Neuronal stem cell (in vitro differentiated cells): Measurements from ENCODE around the gene SLC6A3.

Source experiments
- DNase-seq: peaks from one replicate; pipeline ENCODE4 v3.0.0-alpha.2; 2013; ENCODE audit warnings: low spot score
- H2AFZ ChIP-seq: one replicate; pipeline ENCODE4 v1.6.1; 2013; ENCODE audit warnings: mild to moderate bottlenecking, low read length, inconsistent platforms
- H2AK5ac ChIP-seq: 2 replicates; pipeline ENCODE4 v1.6.1; 2013; ENCODE audit warnings: low read depth, mild to moderate bottlenecking, inconsistent platforms, low read length, moderate library complexity, mixed read lengths
- H2BK120ac ChIP-seq: 2 replicates; pipeline ENCODE4 v1.6.1; 2013; ENCODE audit warnings: low read depth, mild to moderate bottlenecking, inconsistent platforms, low read length, moderate library complexity, mixed read lengths
- H2BK12ac ChIP-seq: one replicate; pipeline ENCODE4 v1.6.1; 2013; ENCODE audit warnings: low read length, inconsistent platforms
- H2BK15ac ChIP-seq: 2 replicates; pipeline ENCODE4 v1.6.1; 2013; ENCODE audit warnings: mild to moderate bottlenecking, low read length, inconsistent platforms, mixed read lengths
- H2BK5ac ChIP-seq: one replicate; pipeline ENCODE4 v1.6.1; 2013; ENCODE audit warnings: inconsistent platforms, mild to moderate bottlenecking, low read length, moderate library complexity
- H3K14ac ChIP-seq: one replicate; pipeline ENCODE4 v1.6.1; 2013; ENCODE audit warnings: low read length, inconsistent platforms
- H3K18ac ChIP-seq: 2 replicates; pipeline ENCODE4 v1.6.1; 2013; ENCODE audit warnings: low read length, inconsistent platforms
- H3K23ac ChIP-seq: 2 replicates; pipeline ENCODE4 v1.6.1; 2013; ENCODE audit warnings: low read depth, mild to moderate bottlenecking, mixed read lengths, low read length, inconsistent platforms; ENCODE audit not compliant: poor library complexity
- H3K27ac ChIP-seq: replicated peaks from 3 replicates; pipeline ENCODE4 v1.5.1; 2013; ENCODE audit warnings: low read length, inconsistent platforms
- H3K27me3 ChIP-seq, 3 experiments: 2 replicates each; pipeline ENCODE4 v1.6.1; 2013; ENCODE audit warnings: low read length in 3 of 3, mild to moderate bottlenecking in 2 of 3, inconsistent platforms in 1 of 3, low read depth in 1 of 3, mixed read lengths in 1 of 3, moderate library complexity in 1 of 3; ENCODE audit not compliant: control insufficient read depth in 3 of 3, insufficient read depth in 3 of 3
- H3K36me3 ChIP-seq, 2 donors: replicated peaks in 1 of 2; 2 replicates each; pipeline ENCODE4 v1.6.1; 2013; ENCODE audit warnings: low read length in 2 of 2; ENCODE audit not compliant: control insufficient read depth in 2 of 2, insufficient read depth in 2 of 2
- H3K4ac ChIP-seq: 2 replicates; pipeline ENCODE4 v1.6.1; 2013; ENCODE audit warnings: inconsistent platforms, mild to moderate bottlenecking, low read length, moderate library complexity
- H3K4me1 ChIP-seq, 2 donors: 1 replicate in 1 of 2; 2 replicates in 1 of 2; pipeline ENCODE4 v1.6.1; 2013; ENCODE audit warnings: low read length in 2 of 2, low read depth in 1 of 2; ENCODE audit not compliant: control insufficient read depth in 2 of 2, insufficient read depth in 1 of 2
- H3K4me2 ChIP-seq: one replicate; pipeline ENCODE4 v1.6.1; 2013; ENCODE audit warnings: mild to moderate bottlenecking, low read length, inconsistent platforms; ENCODE audit not compliant: insufficient read depth, poor library complexity, severe bottlenecking
- H3K4me3 ChIP-seq, 2 donors: 2 replicates each; pipeline ENCODE4 v1.5.1; 2013; ENCODE audit warnings: low read length in 2 of 2, mild to moderate bottlenecking in 2 of 2, inconsistent platforms in 1 of 2, moderate library complexity in 1 of 2
- H3K79me1 ChIP-seq: one replicate; pipeline ENCODE4 v1.6.1; 2013; ENCODE audit warnings: low read depth, mild to moderate bottlenecking, inconsistent platforms, low read length, moderate library complexity
- H3K9ac ChIP-seq: one replicate; pipeline ENCODE4 v1.6.1; 2013; ENCODE audit warnings: mild to moderate bottlenecking, low read depth, low read length, inconsistent platforms; ENCODE audit not compliant: poor library complexity
- H3K9me3 ChIP-seq, 2 donors: replicated peaks in 1 of 2; 2 replicates each; pipeline versions ENCODE3 to v1.6.1; 2013; ENCODE audit warnings: low read length in 2 of 2, mild to moderate bottlenecking in 2 of 2, inconsistent platforms in 1 of 2, low read depth in 1 of 2, mixed read lengths in 1 of 2, moderate library complexity in 1 of 2; ENCODE audit not compliant: control insufficient read depth in 2 of 2, insufficient read depth in 1 of 2
- H4K8ac ChIP-seq: one replicate; pipeline ENCODE4 v1.6.1; 2013; ENCODE audit warnings: low read depth, mild to moderate bottlenecking, inconsistent platforms, low read length, moderate library complexity
- H4K91ac ChIP-seq: one replicate; pipeline ENCODE4 v1.6.1; 2013; ENCODE audit warnings: low read length, low read depth, mild to moderate bottlenecking, inconsistent platforms; ENCODE audit not compliant: poor library complexity
- WGBS, 2 donors: extraction: QIAGEN DNeasy Blood & Tissue Kit; methylation state at CpG; one replicate each; pipeline ENCODE4 v1.1.7; 2013; ENCODE audit warnings: missing lambda C conversion rate in 2 of 2, mixed read lengths in 1 of 2; ENCODE audit not compliant: insufficient read length in 2 of 2, insufficient replicate concordance in 1 of 2; ENCODE audit errors: extremely low coverage in 2 of 2; 5-methylcytosine and 5-hydroxymethylcytosine counted together

SLC6A3 gene

DNA sequence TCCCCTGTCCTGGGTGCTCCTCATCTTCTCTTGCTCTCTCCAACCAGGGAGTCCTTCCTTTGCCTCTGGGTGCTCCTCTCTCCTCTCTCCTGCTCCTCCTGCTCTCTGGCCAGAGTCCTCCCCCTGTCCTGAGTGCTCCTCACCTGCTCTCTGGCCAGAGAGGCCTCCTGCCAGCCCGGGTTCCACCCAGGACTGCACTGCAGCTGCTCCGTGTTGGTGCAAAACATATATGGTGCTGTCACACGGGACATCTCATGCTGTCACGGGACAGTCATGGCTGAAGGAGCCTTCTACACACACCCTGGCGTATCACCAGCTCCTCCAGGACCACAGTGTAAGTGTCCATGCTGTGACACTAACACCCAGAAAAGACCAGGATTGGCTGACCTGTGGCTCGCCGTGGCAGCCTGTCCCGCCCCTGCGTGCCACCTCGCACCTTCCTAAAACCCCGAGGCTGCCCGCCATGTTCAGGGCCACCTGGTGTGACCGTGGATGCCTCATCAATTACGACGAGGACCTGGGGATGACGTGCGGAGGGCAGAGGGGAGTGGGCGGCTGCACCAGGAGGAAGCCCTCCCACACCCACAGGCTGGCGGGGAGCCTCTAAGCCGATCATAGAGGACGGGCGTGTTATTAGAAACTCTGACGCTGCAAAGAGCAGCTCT is 27.9 kb upstream of the SLC6A3 start:
- H2AFZ ChIP-seq = no peak overlapping the region
- no CpG with 5 or more reads among the region's 23 CpGs for whole genome bisulfite sequencing, 2 donors
- H4K8ac ChIP-seq = no peak overlapping the region
- H3K14ac ChIP-seq = peak overlapping the region; percentile 71
- no peak overlapping the region for H3K9ac ChIP-seq
- DNase-seq = no peak
- H3K4me3 ChIP-seq = no peak overlapping the region
- H2BK120ac ChIP-seq = no peak overlapping the region
- H2BK5ac ChIP-seq = peak overlapping the region; percentile 90
- no peaks in the 10 kb centered on the region for H3K9me3 ChIP-seq
- H3K4me1 ChIP-seq = peaks cover 0 to 9% of the 10 kb centered on the region in 2 donors
- no peak overlapping the region for H3K27ac ChIP-seq
- H3K36me3 ChIP-seq = peaks cover 45 to 76% of the 10 kb centered on the region in 2 donors
- no peak overlapping the region for H2BK12ac ChIP-seq
- H3K79me1 ChIP-seq = peaks cover 3% of the 10 kb centered on the region
- no peak overlapping the region for H3K4me2 ChIP-seq
- peak overlapping the region; percentile 85 for H3K23ac ChIP-seq
- H3K27me3 ChIP-seq = no peaks in the 10 kb centered on the region
- H3K4ac ChIP-seq = peak overlapping the region; percentile 37
- no peak overlapping the region for H2AK5ac ChIP-seq
- H2BK15ac ChIP-seq = no peak overlapping the region
- H3K18ac ChIP-seq = peak overlapping the region; percentile 48
- no peak overlapping the region for H4K91ac ChIP-seq

DNA sequence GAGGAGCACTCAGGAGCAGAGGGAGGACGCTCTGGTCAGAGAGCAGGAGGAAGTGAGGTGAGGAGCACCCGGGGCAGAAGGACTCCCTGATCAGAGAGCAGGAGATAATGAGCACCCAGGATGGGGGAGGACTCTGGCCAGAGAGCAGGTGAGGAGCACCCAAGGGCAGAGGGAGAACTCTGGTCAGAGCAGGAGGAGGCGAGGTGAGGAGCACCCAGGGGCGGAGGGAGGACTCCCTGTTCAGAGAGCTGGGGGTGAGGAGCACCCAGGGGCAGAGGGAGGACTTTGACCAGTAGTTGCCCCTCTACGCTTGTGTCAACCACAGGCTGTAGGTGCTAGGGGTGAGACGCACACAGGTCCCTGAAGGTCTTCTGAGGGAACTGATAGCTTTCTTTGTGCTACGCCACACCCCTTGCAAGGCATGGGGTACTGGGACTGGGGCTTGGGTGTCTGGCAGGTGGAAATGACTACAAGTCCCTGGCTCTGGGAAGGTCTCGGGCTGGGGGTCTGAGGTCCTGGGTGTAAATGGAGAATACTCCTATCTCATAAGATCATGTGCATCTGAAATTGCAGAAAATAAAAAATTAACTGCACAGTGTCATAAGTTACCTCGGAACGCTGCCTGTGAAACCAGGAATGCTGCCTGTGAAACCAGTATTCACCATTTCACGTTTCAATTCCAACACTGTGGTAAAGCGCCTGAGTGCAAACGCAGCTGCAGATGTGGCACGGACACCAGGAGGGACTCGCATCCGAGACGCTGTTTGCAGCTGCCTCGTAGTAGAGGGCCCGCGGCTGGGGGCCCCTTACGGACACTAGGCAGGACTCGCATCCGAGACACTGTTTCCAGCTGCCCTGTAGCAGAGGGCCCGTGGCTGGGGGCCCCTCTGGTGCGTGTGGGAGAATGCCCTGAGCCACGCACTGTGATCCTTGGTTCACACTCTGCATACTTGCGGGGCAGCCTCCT is 27.0 kb upstream of the SLC6A3 start:
- Histone ChIP-seq H3K9ac (no peak overlapping the region), H3K4me2 (no peak overlapping the region), H2BK12ac (no peak overlapping the region), H3K79me1 (peaks cover 3% of the 10 kb centered on the region), H2BK15ac (no peak overlapping the region), H3K23ac (no peak overlapping the region), H3K27ac (no peak overlapping the region), H2AFZ (no peak overlapping the region), H3K4me1 (peaks cover 0 to 9% of the 10 kb centered on the region in 2 donors), H3K9me3 (no peaks in the 10 kb centered on the region), H2AK5ac (no peak overlapping the region), H3K18ac (no peak overlapping the region), H3K4me3 (no peak overlapping the region), H3K27me3 (no peaks in the 10 kb centered on the region), H3K4ac (no peak overlapping the region), H3K14ac (no peak overlapping the region), H2BK5ac (peak overlapping the region; percentile 90), H3K36me3 (peaks cover 40 to 69% of the 10 kb centered on the region in 2 donors), H4K91ac (no peak overlapping the region), H2BK120ac (no peak overlapping the region), H4K8ac (no peak overlapping the region)
- DNase-seq = no peak
- WGBS, 2 donors = no CpG with 5 or more reads among the region's 27 CpGs

DNA sequence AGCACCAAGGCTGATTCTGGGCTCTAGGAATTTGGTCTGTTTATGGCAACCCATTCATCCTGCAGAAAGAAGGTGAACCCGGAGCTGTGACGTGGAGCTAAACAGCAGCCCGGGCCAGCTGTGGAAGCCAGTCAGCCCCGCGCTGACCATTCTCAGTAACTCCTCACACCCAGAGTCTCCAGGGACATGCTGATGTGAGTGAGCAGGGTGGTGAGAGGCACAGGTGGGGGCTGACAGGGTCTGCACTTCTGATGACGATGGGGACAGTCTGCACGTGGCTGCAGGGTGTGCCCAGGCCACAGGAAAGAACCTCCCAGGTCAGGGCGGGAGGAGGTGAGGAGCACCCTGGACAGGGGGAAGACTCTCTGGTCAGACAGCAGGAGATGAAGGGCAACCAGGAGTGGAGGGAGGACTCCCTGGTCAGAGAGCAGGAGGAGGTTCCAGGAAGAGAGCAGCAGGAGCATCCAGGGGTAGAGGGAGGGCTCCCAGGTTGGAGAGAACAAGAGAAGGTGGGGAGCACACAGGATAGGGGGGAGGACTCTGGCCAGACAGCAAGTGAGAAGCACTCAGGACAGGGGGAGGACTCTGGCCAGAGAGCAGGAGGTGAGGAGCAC is 26.1 kb upstream of the SLC6A3 start:
- no peak overlapping the region for H2AK5ac ChIP-seq
- no peak overlapping the region for H3K14ac ChIP-seq
- no peaks in the 10 kb centered on the region for H3K27me3 ChIP-seq
- no peak overlapping the region for H2BK120ac ChIP-seq
- H3K79me1 ChIP-seq = peaks cover 6% of the 10 kb centered on the region
- no peak overlapping the region for H3K4ac ChIP-seq
- H2BK5ac ChIP-seq = no peak overlapping the region
- no peak overlapping the region for H3K4me3 ChIP-seq
- H4K8ac ChIP-seq = no peak overlapping the region
- H2BK12ac ChIP-seq = no peak overlapping the region
- H4K91ac ChIP-seq = no peak overlapping the region
- H3K4me2 ChIP-seq = no peak overlapping the region
- H3K27ac ChIP-seq = no peak overlapping the region
- no peak overlapping the region for H2BK15ac ChIP-seq
- H2AFZ ChIP-seq = no peak overlapping the region
- DNase-seq = no peak
- no peak overlapping the region for H3K18ac ChIP-seq
- H3K9ac ChIP-seq = no peak overlapping the region
- H3K9me3 ChIP-seq = no peaks in the 10 kb centered on the region
- H3K36me3 ChIP-seq = peaks cover 34 to 64% of the 10 kb centered on the region in 2 donors
- peaks cover 0 to 9% of the 10 kb centered on the region in 2 donors for H3K4me1 ChIP-seq
- no CpG with 5 or more reads among the region's 8 CpGs for WGBS, 2 donors
- no peak overlapping the region for H3K23ac ChIP-seq
